ENCODE data around the gene ERVFRD-1.

ERVFRD-1 gene

GRCh38 chr6:11149551-11149950 lies 38.0 kb upstream of the ERVFRD-1 start:
- Histone ChIP-seq H3K27me3 (replicated peaks; ENCODE audit: insufficient read depth, low read length) (no peaks in the 10 kb centered on the region), H4K20me1 (ENCODE audit: insufficient read depth, low read length) (no peaks in the 10 kb centered on the region), H3K79me2 (ENCODE audit: low read length) (no peaks in the 10 kb centered on the region), H2AFZ (ENCODE audit: low read length) (no peak overlapping the region), H3K27ac (ENCODE audit: low read length) (no peak overlapping the region), H3K4me1 (ENCODE audit: low read length) (no peaks in the 10 kb centered on the region), H3K9me3 (replicated peaks; ENCODE audit: insufficient read depth, low read length) (no peaks in the 10 kb centered on the region), H3K9me2 (replicated peaks; ENCODE audit: insufficient read depth, low read length) (no peaks in the 10 kb centered on the region), H3K4me3 (ENCODE audit: low read length) (no peak overlapping the region), H3K4me2 (ENCODE audit: low read depth, low read length) (no peak overlapping the region), H3K9ac (ENCODE audit: low read length) (no peak overlapping the region), H3F3A (ENCODE audit: insufficient read depth, low read length) (no peaks in the 10 kb centered on the region), H3K36me3 (replicated peaks; ENCODE audit: insufficient read depth, low read length) (no peaks in the 10 kb centered on the region)
- DNase-seq: no peak
- TF ChIP-seq CTCF (IDR thresholded peaks at IDR 0.05; ENCODE audit: low read length) (no peak), EZH2 (optimal IDR thresholded peaks at IDR 0.05; ENCODE audit: low read depth, low read length) (no peak), EZH2phosphoT487 (IDR thresholded peaks at IDR 0.05; ENCODE audit: low read length) (no peak)

GRCh38 chr6:11146117-11146826 lies 34.7 kb upstream of the ERVFRD-1 start:
- Histone ChIP-seq H3K9me3 (replicated peaks; ENCODE audit: insufficient read depth, low read length) (no peaks in the 10 kb centered on the region), H2AFZ (ENCODE audit: low read length) (no peak overlapping the region), H3K36me3 (replicated peaks; ENCODE audit: insufficient read depth, low read length) (no peaks in the 10 kb centered on the region), H4K20me1 (ENCODE audit: insufficient read depth, low read length) (no peaks in the 10 kb centered on the region), H3K4me3 (ENCODE audit: low read length) (no peak overlapping the region), H3K4me1 (ENCODE audit: low read length) (no peaks in the 10 kb centered on the region), H3K9ac (ENCODE audit: low read length) (no peak overlapping the region), H3K9me2 (replicated peaks; ENCODE audit: insufficient read depth, low read length) (no peaks in the 10 kb centered on the region), H3K4me2 (ENCODE audit: low read depth, low read length) (no peak overlapping the region), H3K79me2 (ENCODE audit: low read length) (no peaks in the 10 kb centered on the region), H3K27me3 (replicated peaks; ENCODE audit: insufficient read depth, low read length) (no peaks in the 10 kb centered on the region), H3F3A (ENCODE audit: insufficient read depth, low read length) (no peaks in the 10 kb centered on the region), H3K27ac (ENCODE audit: low read length) (no peak overlapping the region)
- TF ChIP-seq CTCF (IDR thresholded peaks at IDR 0.05; ENCODE audit: low read length) (no peak), EZH2 (optimal IDR thresholded peaks at IDR 0.05; ENCODE audit: low read depth, low read length) (no peak), EZH2phosphoT487 (IDR thresholded peaks at IDR 0.05; ENCODE audit: low read length) (no peak)
- DNase-seq: no peak

- no peaks in the 10 kb centered on the region for H3K9me3 ChIP-seq (replicated peaks; ENCODE audit: insufficient read depth, low read length)
- no peak overlapping the region for H2AFZ ChIP-seq (ENCODE audit: low read length)
- H3K9me2 ChIP-seq (replicated peaks; ENCODE audit: insufficient read depth, low read length): no peaks in the 10 kb centered on the region
- no peak overlapping the region for H3K9ac ChIP-seq (ENCODE audit: low read length)
- no peaks in the 10 kb centered on the region for H3K4me1 ChIP-seq (ENCODE audit: low read length)
- H3K4me3 ChIP-seq (ENCODE audit: low read length): no peak overlapping the region
- no peak overlapping the region for H3K27ac ChIP-seq (ENCODE audit: low read length)
- peak; percentile 67 for DNase-seq
- no peaks in the 10 kb centered on the region for H3K36me3 ChIP-seq (replicated peaks; ENCODE audit: insufficient read depth, low read length)
- H3K4me2 ChIP-seq (ENCODE audit: low read depth, low read length): no peak overlapping the region
- no peaks in the 10 kb centered on the region for H3K79me2 ChIP-seq (ENCODE audit: low read length)
- TF ChIP-seq EZH2 (optimal IDR thresholded peaks at IDR 0.05; ENCODE audit: low read depth, low read length): no peak
- TF ChIP-seq CTCF (IDR thresholded peaks at IDR 0.05; ENCODE audit: low read length): peak; percentile 95
- H4K20me1 ChIP-seq (ENCODE audit: insufficient read depth, low read length): no peaks in the 10 kb centered on the region
- no peaks in the 10 kb centered on the region for H3K27me3 ChIP-seq (replicated peaks; ENCODE audit: insufficient read depth, low read length)
- no peaks in the 10 kb centered on the region for H3F3A ChIP-seq (ENCODE audit: insufficient read depth, low read length)
Observed at GRCh38 chr6:11144393-11144851, 32.9 kb upstream of the ERVFRD-1 start.

Measured in MM.1S (cell line).